SK-N-SH treated with all-trans-retinoic acid at 6 μM for 48 hours (cell line): ENCODE measurements around the gene SIRT4.

Experiments used
- ATAC-seq: fragments of 200-7000 bp; cut with Tn5 transposase; 3 replicates; pipeline ENCODE4 v1.9.1; 2020; ENCODE audit warnings: mild to moderate bottlenecking, moderate library complexity
- ARNTL ChIP-seq: fragments of 450-650 bp; formaldehyde crosslinking; IDR thresholded peaks from 2 replicates; pipeline ENCODE4 v1.5.0; 2020; ENCODE audit warnings: low read depth, mild to moderate bottlenecking, moderate library complexity, borderline replicate concordance
- BACH2 ChIP-seq: fragments of 250-450 bp; sonication (Bioruptor Pico); IDR thresholded peaks from 2 replicates; pipeline ENCODE4 v1.9.0; 2021; ENCODE audit warnings: mild to moderate bottlenecking, borderline replicate concordance
- ESRRG ChIP-seq: fragments of 250-450 bp; sonication (Bioruptor Pico); IDR thresholded peaks from 2 replicates; pipeline ENCODE4 v1.6.1; 2021; ENCODE audit warnings: mild to moderate bottlenecking
- GLIS3 ChIP-seq: fragments of 250-450 bp; sonication (Bioruptor Pico); IDR thresholded peaks from 2 replicates; pipeline ENCODE4 v1.5.0; 2020; ENCODE audit warnings: mild to moderate bottlenecking, moderate library complexity
- ISL1 ChIP-seq: fragments of 250-450 bp; sonication (Bioruptor Pico); IDR thresholded peaks from 2 replicates; pipeline ENCODE4 v2.1.2; 2022; ENCODE audit warnings: mild to moderate bottlenecking, moderate library complexity
- OSR1 ChIP-seq: fragments of 250-450 bp; sonication (Bioruptor Pico); IDR thresholded peaks from 2 replicates; pipeline ENCODE4 v1.8.0; 2022; ENCODE audit warnings: moderate library complexity, mild to moderate bottlenecking, inconsistent platforms
- PPARA ChIP-seq: fragments of 250-450 bp; sonication (Bioruptor Pico); IDR thresholded peaks from 2 replicates; pipeline ENCODE4 v1.5.0; 2020; ENCODE audit warnings: mild to moderate bottlenecking, borderline replicate concordance
- RARB ChIP-seq: fragments of 250-450 bp; sonication (Bioruptor Pico); IDR thresholded peaks from 2 replicates; pipeline ENCODE4 v1.8.0; 2021; ENCODE audit warnings: mild to moderate bottlenecking, moderate library complexity
- SNAI2 ChIP-seq: fragments of 250-450 bp; sonication (Bioruptor Pico); IDR thresholded peaks from 2 replicates; pipeline ENCODE4 v1.5.0; 2020; ENCODE audit warnings: mild to moderate bottlenecking, moderate library complexity
- TCF4 ChIP-seq: fragments of 250-450 bp; sonication (Bioruptor Pico); IDR thresholded peaks from 2 replicates; pipeline ENCODE4 v1.8.0; 2021; ENCODE audit warnings: mild to moderate bottlenecking, moderate library complexity, borderline replicate concordance
- TOX ChIP-seq: fragments of 250-450 bp; sonication (Bioruptor Pico); IDR thresholded peaks from 2 replicates; pipeline ENCODE4 v1.8.0; 2021; ENCODE audit warnings: mild to moderate bottlenecking, moderate library complexity, borderline replicate concordance
- ZC3H10 ChIP-seq: fragments of 250-450 bp; sonication (Bioruptor Pico); IDR thresholded peaks from 2 replicates; pipeline ENCODE4 v1.5.1; 2021; ENCODE audit warnings: mild to moderate bottlenecking, moderate library complexity
- ZFP3 ChIP-seq: fragments of 250-450 bp; sonication (Bioruptor Pico); IDR thresholded peaks from 2 replicates; pipeline ENCODE4 v1.5.0; 2020; ENCODE audit warnings: mild to moderate bottlenecking, moderate library complexity
- ZFP30 ChIP-seq: fragments of 450-650 bp; formaldehyde crosslinking; IDR thresholded peaks from 2 replicates; pipeline ENCODE4 v1.5.0; 2022; ENCODE audit warnings: mild to moderate bottlenecking, moderate library complexity
- ZNF565 ChIP-seq: fragments of 450-650 bp; formaldehyde crosslinking; conservative IDR thresholded peaks from 2 replicates; pipeline ENCODE4 v1.5.0; 2020; ENCODE audit warnings: low read depth, mild to moderate bottlenecking, moderate library complexity
- ZNF70 ChIP-seq: fragments of 450-650 bp; formaldehyde crosslinking; IDR thresholded peaks from 2 replicates; pipeline ENCODE4 v1.5.0; 2020; ENCODE audit warnings: mild to moderate bottlenecking, moderate library complexity
- ZNF8 ChIP-seq: fragments of 450-650 bp; formaldehyde crosslinking; IDR thresholded peaks from 2 replicates; pipeline ENCODE4 v1.5.0; 2020; ENCODE audit warnings: mild to moderate bottlenecking, moderate library complexity
- TF ChIP-seq, protein P1 (sequence below): fragments of 250-450 bp; sonication (Bioruptor Pico); IDR thresholded peaks from 2 replicates; pipeline ENCODE4 v1.5.0; 2020; ENCODE audit warnings: mild to moderate bottlenecking, moderate library complexity
- TF ChIP-seq, protein P2 (sequence below): fragments of 250-450 bp; sonication (Bioruptor Pico); IDR thresholded peaks from 2 replicates; pipeline ENCODE4 v1.8.0; 2021; ENCODE audit warnings: low read depth, mild to moderate bottlenecking, moderate library complexity, borderline replicate concordance
- TF ChIP-seq, protein P3 (sequence below): fragments of 250-450 bp; sonication (Bioruptor Pico); IDR thresholded peaks from 2 replicates; pipeline ENCODE4 v1.5.1; 2020; ENCODE audit warnings: low read depth, mild to moderate bottlenecking, moderate library complexity
- TF ChIP-seq, protein P4 (sequence below): fragments of 250-450 bp; sonication (Bioruptor Pico); IDR thresholded peaks from 2 replicates; pipeline ENCODE4 v1.5.1; 2021; ENCODE audit warnings: mild to moderate bottlenecking, moderate library complexity

SIRT4 gene

DNA sequence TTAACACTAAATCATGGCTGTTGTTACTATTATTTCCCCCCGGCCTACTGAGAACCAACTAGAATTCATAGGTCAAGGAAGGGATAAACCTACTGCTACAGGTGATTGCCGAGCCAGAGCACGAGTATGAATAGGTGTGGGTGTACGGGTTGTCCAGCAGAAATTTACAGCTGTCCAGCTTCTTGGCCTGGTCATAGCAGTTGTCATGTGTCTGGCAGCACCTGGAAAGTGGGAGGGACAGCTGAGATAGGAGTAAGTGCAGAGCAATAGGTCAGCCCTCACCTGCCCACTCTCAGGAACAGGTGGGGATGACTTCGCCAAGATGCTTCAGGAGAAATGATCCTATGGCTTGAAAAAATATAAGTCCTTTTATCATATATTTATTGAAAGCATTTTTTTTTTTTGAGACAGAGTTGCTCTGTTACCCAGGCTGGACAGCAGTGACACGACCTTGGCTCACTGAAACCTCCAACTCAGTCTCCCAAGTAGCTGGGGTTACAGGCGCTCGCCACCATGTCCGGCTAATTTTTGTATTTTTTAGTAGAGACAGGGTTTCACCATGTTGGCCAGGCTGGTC, 22.8 kb downstream of the SIRT4 start:
- TF ChIP-seq, protein P1, sequence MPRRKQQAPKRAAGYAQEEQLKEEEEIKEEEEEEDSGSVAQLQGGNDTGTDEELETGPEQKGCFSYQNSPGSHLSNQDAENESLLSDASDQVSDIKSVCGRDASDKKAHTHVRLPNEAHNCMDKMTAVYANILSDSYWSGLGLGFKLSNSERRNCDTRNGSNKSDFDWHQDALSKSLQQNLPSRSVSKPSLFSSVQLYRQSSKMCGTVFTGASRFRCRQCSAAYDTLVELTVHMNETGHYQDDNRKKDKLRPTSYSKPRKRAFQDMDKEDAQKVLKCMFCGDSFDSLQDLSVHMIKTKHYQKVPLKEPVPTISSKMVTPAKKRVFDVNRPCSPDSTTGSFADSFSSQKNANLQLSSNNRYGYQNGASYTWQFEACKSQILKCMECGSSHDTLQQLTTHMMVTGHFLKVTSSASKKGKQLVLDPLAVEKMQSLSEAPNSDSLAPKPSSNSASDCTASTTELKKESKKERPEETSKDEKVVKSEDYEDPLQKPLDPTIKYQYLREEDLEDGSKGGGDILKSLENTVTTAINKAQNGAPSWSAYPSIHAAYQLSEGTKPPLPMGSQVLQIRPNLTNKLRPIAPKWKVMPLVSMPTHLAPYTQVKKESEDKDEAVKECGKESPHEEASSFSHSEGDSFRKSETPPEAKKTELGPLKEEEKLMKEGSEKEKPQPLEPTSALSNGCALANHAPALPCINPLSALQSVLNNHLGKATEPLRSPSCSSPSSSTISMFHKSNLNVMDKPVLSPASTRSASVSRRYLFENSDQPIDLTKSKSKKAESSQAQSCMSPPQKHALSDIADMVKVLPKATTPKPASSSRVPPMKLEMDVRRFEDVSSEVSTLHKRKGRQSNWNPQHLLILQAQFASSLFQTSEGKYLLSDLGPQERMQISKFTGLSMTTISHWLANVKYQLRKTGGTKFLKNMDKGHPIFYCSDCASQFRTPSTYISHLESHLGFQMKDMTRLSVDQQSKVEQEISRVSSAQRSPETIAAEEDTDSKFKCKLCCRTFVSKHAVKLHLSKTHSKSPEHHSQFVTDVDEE (CRISPR knock-in tag) = no peak
- TF ChIP-seq, protein P2, sequence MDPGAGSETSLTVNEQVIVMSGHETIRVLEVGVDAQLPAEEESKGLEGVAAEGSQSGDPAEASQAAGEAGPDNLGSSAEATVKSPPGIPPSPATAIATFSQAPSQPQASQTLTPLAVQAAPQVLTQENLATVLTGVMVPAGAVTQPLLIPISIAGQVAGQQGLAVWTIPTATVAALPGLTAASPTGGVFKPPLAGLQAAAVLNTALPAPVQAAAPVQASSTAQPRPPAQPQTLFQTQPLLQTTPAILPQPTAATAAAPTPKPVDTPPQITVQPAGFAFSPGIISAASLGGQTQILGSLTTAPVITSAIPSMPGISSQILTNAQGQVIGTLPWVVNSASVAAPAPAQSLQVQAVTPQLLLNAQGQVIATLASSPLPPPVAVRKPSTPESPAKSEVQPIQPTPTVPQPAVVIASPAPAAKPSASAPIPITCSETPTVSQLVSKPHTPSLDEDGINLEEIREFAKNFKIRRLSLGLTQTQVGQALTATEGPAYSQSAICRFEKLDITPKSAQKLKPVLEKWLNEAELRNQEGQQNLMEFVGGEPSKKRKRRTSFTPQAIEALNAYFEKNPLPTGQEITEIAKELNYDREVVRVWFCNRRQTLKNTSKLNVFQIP (CRISPR knock-in tag) = no peak
- no peak for TF ChIP-seq PPARA
- TF ChIP-seq GLIS3 (CRISPR knock-in tag) = no peak
- no peak for TF ChIP-seq ESRRG
- TF ChIP-seq SNAI2 (CRISPR knock-in tag) = no peak
- no peak for TF ChIP-seq BACH2 (CRISPR knock-in tag)
- TF ChIP-seq, protein P3, sequence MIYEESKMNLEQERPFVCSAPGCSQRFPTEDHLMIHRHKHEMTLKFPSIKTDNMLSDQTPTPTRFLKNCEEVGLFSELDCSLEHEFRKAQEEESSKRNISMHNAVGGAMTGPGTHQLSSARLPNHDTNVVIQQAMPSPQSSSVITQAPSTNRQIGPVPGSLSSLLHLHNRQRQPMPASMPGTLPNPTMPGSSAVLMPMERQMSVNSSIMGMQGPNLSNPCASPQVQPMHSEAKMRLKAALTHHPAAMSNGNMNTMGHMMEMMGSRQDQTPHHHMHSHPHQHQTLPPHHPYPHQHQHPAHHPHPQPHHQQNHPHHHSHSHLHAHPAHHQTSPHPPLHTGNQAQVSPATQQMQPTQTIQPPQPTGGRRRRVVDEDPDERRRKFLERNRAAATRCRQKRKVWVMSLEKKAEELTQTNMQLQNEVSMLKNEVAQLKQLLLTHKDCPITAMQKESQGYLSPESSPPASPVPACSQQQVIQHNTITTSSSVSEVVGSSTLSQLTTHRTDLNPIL (CRISPR knock-in tag) = no peak
- TF ChIP-seq ZC3H10 (CRISPR knock-in tag) = no peak
- no peak for TF ChIP-seq ZNF565 (CRISPR knock-in tag)
- TF ChIP-seq TCF4 = no peak
- TF ChIP-seq, protein P4, sequence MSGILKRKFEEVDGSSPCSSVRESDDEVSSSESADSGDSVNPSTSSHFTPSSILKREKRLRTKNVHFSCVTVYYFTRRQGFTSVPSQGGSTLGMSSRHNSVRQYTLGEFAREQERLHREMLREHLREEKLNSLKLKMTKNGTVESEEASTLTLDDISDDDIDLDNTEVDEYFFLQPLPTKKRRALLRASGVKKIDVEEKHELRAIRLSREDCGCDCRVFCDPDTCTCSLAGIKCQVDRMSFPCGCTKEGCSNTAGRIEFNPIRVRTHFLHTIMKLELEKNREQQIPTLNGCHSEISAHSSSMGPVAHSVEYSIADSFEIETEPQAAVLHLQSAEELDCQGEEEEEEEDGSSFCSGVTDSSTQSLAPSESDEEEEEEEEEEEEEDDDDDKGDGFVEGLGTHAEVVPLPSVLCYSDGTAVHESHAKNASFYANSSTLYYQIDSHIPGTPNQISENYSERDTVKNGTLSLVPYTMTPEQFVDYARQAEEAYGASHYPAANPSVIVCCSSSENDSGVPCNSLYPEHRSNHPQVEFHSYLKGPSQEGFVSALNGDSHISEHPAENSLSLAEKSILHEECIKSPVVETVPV (CRISPR knock-in tag) = no peak
- no peak for TF ChIP-seq ISL1 (CRISPR knock-in tag)
- TF ChIP-seq ZFP3 = no peak
- TF ChIP-seq TOX (CRISPR knock-in tag) = no peak
- no peak for ATAC-seq

DNA sequence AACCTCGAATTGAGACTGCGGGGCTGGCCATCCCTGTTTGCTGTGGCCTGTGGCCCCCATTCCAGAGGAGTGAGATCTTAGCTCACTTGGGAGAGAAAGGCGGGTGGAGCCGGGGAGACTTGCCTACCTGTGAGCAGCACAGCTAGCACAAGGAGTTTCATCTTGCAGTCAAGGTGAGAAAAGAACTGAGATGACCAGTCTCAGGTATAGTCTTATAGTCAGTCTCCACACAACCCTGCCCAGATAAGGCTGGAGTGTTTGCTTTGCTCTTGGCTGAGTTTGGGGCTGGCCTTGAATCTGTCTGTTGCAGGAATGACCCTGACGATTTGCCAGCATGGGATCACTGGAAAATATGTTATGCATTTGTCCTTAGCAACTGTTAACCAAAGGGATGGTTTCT, 25.5 kb downstream of the SIRT4 start, which contains the start of gene PLA2G1B:
Gene PLA2G1B, minus strand, starts transcription at position 187 of the 400 bp plus-strand sequence. Its CDS starts 26 bp downstream, at position 161.
- no peak for TF ChIP-seq ZC3H10 (CRISPR knock-in tag)
- no peak for TF ChIP-seq OSR1 (CRISPR knock-in tag)
- TF ChIP-seq BACH2 (CRISPR knock-in tag) = no peak
- TF ChIP-seq, protein P1 (CRISPR knock-in tag) = no peak
- TF ChIP-seq ZNF70 (CRISPR knock-in tag) = no peak
- no peak for TF ChIP-seq ESRRG
- no peak for TF ChIP-seq ZFP30 (CRISPR knock-in tag)
- TF ChIP-seq RARB (CRISPR knock-in tag) = no peak
- TF ChIP-seq ZFP3 = no peak
- TF ChIP-seq ARNTL (CRISPR knock-in tag) = no peak
- TF ChIP-seq, protein P2 (CRISPR knock-in tag) = no peak
- TF ChIP-seq ZNF565 (CRISPR knock-in tag) = no peak
- TF ChIP-seq ZNF8 (CRISPR knock-in tag) = no peak
- no peak for TF ChIP-seq GLIS3 (CRISPR knock-in tag)
- TF ChIP-seq PPARA = no peak
- TF ChIP-seq TOX (CRISPR knock-in tag) = no peak
- no peak for TF ChIP-seq SNAI2 (CRISPR knock-in tag)
- ATAC-seq = no peak
